Activated T-cell treated with anti-CD3 and anti-CD28 coated beads for 4 hours (primary cell): ENCODE data around the gene CDX1.

Experiments
- DNase-seq: peaks from one replicate; pipeline ENCODE4 v3.0.0-alpha.2; 2020

The CDX1 gene

DNA sequence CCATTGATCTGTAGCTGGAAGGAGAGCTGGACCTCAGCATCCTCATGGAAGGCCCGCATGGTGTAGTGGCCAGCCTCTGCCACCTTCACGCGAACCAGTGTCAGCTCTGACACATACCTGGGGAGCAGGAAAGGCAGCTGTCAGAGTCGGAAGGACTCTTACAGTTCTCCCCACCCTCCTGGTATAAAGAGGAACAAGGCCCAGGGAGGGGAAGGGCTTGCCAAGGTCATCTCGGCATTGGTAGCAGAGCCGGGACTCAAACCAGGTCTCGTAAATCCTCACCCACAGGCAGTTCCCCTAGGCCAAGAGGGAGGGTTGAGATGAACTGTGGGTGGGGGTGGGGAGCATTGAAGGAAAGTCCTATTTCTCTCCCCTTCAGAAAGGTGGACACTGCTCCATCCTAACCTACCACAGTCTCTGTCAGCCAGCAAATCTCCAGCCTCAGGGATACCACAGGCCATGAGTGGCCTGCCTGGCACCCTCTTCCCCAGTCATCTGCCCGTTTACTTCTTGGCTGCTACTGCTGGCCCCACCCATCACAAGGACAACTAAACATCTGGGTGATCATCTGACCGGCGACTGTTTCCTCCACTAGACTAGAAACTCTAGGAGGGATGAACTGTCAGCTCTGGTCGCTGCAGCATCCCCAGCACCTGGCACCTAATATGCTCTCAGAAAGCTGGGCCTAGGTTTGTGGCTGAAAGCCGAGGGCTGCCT lies 34.4 kb upstream of the CDX1 start:
- DNase-seq: no peak

DNA sequence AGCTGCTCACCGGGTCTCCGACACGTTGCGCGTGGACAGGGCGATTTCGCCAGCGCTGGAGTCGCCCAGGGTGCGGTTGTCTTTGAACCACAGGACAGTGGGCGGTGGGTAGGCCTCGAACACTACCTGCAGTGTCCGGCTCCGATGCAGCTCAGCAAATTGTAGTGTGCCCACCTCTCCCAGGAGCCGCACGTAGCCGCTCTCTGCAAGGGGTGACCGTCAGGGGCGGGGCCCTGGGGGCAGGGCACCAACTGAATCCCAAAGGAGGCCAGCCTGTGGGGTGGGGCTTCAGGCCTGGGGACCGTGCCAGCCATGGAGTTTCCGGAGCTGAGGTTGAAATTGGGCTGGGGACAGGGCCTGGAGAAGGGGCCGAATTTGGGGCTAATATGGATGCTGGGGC lies 33.8 kb upstream of the CDX1 start:
- DNase-seq: no peak

DNA sequence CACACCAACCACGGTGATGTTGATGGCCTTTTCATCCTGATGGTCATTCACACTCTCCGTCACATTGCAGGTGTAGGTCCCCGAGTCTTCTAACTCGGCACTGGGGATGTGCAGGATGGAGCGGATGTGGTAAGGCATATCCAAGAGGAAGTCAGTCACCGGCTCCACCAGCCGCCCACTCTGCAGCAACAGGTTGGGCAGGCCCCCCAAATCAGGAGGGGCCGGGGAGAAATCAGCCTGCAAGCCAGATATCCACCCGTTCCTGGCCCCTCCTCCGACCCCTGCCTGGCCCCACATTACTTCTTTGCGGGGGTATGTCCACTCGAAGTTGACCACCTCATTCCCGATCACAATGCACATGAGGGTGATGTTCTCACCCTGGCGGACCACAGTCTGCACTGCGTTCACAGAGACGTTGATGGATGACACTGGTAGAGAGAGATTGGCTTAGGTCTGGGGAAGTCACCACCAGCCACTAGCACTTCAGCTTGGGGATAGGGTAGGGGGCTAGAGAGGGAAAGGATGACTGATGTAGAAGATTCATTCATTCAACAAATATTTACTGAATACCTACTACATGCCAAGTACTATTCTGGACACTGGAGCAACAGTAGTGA lies 32.9 kb upstream of the CDX1 start:
- no peak for DNase-seq

- DNase-seq: no peak
Measured at GRCh38 chr5:150134198-150134588, 32.4 kb upstream of the CDX1 start.

DNA sequence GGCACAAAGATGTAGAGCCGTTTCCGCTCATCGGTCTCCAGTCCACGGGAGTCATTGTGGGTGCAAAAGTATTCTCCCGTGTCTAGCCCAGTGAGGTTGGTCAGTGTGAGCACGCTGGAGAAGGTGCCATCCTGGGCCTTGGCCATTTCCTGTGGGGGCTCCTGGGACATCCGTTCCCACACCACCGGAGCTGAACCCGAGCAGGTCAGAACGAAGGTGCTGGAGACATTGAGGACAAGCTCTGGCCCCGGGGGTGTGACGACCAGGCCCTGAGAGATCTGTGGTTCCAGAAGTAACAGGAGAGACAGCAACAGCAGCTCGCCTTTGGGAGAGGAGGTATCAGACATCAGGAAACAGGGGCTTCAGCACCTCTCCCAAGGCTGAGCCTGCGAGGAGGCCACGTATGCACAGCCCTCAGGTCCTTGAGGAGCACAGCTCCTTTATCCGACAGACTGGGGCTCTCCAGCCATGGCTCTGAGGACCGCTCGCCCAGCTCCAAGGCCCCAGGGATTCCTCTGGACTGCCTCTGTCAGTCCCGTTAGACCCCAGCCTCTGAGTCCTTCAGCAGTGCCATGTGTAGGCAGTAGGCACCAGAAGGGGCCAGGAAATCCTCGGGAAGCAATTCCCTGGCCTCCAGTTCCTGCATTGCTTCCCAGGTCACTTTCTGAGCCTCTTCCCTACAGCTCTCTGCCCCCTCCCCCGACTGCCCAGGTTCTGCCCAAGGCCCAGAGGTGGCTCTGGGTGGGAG lies 30.8 kb upstream of the CDX1 start:
- DNase-seq: no peak

- no peak for DNase-seq
Measured at GRCh38 chr5:150136305-150137167, 30.0 kb upstream of the CDX1 start.

DNA sequence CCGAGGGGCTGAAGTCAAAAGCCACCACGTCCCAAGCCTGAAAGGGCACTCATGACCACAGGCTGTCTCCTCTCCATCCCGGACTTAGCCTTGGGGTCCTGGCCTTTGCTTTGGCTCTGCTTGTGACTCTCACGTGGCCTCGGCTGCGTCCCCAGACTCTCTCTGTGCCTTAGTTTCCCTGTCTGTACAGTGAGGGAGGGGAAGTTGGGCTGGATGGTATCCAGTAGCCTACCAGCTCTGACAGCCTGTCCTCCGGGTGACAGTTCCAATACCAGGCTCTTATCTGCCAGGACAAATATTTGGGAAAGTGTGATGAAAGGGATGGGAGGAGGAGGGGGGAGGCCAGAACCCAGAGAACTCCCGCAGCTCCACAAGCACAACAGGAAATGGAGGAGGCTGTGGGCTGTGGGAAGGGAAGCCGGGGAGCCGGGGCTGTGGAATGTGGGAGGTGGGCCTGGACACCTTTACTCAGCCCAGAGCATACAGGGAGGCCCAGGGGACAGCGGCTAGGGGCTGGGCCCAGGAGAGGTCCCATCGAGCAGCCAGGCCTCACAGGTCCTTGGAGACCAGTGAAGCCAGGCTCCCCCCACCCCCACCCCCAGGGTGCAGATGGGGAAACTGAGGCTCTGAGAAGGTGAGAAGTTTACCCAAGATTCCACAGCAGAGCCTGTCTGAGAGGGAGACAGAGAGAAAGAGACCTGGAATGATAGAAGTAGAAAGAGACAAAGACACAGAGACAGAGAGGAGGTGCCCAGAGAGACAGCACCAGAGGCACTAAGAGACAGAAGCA lies 29.2 kb upstream of the CDX1 start:
- DNase-seq: no peak

- DNase-seq: no peak
Measured at GRCh38 chr5:150137997-150138396, 28.6 kb upstream of the CDX1 start.

DNA sequence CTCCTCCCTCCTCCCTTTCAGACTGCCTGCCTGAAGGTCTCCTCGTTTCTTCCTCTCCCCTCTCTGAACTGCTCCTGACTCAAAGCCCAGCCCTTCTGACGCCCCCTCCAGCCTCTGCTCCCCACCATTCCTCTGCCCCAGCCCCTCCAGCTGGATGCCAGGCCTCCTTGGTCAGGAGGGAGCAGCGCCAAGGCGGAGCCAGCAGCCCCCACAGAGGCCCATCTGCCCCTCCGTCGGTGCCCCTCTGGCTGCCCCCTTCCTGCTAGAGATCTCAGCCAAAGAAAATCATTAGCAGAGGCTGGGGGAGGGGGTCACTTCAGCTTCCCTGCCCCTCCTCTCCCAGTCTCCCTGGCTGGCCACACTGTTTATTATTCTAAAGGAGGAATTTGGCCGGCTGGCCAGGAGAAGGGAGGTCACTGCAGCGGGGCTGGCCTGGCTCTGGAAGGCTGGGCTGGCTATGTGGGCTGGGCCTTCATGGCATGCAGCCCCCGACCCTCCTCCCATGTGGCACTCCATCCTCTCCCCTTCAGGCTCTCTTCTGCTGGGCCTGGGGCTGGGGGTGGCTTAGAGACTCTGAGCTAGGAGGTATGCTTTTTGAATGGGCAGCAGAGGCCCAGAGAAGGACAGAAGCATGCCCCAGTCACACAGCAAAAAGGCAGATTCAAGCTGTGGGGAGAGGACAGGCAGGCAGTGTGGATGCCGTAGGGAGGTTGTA lies 27.9 kb upstream of the CDX1 start:
- no peak for DNase-seq

DNA sequence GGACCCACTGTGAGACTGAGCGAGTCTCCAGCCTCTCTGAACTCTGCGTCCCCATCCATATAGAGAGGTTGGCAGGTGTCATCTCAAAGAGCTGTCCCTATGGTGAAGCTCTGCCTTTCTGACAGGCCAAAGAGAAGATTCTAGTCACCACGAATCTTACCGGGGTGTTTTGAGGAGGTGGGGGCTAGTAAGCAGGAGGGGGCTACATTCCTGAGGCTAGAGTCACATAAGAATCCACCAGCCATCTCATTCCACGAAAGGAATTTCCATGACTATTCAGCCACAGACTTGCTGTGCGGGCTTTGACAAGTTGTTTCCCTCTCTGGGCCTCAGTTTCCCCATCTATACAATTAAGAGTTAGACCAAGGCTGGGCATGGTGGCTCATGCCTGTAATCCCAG lies 27.2 kb upstream of the CDX1 start:
- no peak for DNase-seq

GRCh38 chr5:150140830-150141229 lies 25.7 kb upstream of the CDX1 start:
- DNase-seq: no peak

DNA sequence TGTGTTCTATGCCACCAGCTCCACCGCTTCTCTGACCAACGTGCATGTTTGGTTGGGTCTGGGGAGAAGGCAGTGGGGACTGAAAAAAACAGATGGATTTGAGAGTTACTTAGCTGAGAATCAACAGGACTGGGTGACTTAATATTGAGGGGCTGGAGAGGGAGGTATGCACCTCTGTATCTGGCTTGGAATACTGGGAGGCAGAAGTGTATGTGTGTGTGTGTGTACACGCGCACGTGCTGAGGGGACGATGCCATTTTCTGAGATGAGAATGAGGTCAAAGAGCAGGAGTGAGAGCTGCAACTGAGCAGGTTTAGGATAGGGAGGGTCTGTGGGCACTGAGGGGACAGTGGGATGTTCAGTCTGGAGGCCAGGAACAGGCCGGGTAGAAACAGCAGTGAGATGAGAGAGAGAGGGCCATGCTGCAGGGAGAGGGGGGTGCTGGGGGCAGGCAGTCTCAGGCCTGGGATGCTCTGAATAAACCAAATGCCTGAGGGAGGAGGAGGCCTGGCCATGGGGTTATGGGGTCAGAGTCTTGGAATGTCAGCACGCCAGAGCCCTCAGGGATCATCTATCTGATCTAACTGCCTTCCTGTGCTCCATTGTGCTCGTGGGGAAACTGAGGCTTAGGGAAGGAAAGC lies 24.9 kb upstream of the CDX1 start:
- DNase-seq: no peak

- DNase-seq: no peak
Measured at GRCh38 chr5:150142185-150142958, 24.2 kb upstream of the CDX1 start.

- no peak for DNase-seq
Measured at GRCh38 chr5:150142959-150143349, 23.6 kb upstream of the CDX1 start.

- DNase-seq: no peak
Measured at GRCh38 chr5:150143350-150144245, 23.0 kb upstream of the CDX1 start.

DNA sequence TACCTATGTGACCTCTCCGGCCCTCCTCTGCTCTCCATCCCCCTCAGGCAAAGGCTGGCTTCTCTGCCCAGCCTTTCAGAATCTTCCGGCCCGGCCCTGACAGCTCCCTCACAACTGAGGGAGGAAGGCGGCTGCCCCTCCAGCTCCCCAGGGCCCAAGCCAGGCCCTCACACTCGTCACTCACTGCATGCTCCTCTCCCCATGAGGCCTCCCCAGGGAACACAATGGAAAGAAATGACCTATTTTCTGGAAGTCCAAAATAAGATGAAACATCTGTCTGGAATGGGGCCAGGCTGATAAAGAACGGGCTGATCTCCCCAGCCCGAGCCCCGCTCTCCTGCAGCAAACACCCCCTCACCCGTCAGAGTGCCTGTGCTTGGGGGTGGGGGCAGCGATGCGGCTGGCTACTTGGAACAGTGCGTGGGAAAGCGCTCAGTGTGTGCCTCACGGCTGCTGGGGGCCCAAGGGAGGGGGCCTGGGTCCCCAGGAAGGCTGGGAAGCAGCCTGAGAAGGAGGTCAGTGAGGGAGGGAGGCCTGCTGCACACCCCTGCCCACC lies 22.3 kb upstream of the CDX1 start:
- no peak for DNase-seq

DNA sequence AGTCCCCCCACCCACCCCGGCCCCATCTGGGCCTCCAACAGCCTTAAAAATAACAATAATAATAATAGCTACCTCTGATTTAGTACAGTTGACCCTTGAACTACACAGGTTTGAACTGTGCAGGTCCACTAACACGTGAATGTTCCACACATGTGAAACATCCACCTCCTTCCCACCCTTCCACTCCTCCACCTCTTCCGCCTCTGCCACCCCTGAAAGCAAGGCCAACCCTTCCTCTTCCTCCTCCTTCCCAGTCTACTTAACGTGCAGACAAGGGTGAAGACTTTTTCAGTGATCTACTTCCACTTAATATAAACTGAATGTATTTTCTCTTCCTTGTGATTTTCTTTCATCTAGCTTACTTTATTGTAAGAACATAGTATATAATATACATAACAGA lies 21.7 kb upstream of the CDX1 start:
- no peak for DNase-seq

GRCh38 chr5:150146235-150146634 lies 20.3 kb upstream of the CDX1 start:
- DNase-seq: no peak
